HFFc6 (cell line): Measurements from ENCODE around the gene TMEM185A. TPM values are rescaled to one million over a fixed set of nuclear protein-coding genes. Genes with fewer than 3 reads are reported as not detected.
"Not testable (repeated sequence)": the region's sequence is repeated elsewhere in the genome, so short reads cannot be mapped to it uniquely, and the experiment has no call there.

Source experiments
- DNase-seq: peaks from one replicate; pipeline ENCODE4 v3.0.0-alpha.2; 2018
- H3K27ac Mint-ChIP-seq: 2 replicates; pipeline ENCODE4 v1.8.0; 2020; ENCODE audit warnings: mild to moderate bottlenecking, mixed read lengths
- H3K27me3 Mint-ChIP-seq: 2 replicates; pipeline ENCODE4 v1.8.0; 2021; ENCODE audit warnings: mild to moderate bottlenecking, moderate library complexity, mixed read lengths; ENCODE audit not compliant: insufficient read depth
- H3K36me3 Mint-ChIP-seq: 2 replicates; pipeline ENCODE4 v1.8.0; 2021; ENCODE audit warnings: low read depth, mixed read lengths
- H3K4me1 Mint-ChIP-seq: 2 replicates; pipeline ENCODE4 v1.8.0; 2020; ENCODE audit warnings: low read depth, mixed read lengths
- H3K4me3 Mint-ChIP-seq: 2 replicates; pipeline ENCODE4 v1.8.0; 2020; ENCODE audit warnings: mild to moderate bottlenecking, moderate library complexity, mixed read lengths
- H3K9me3 Mint-ChIP-seq: 2 replicates; pipeline ENCODE4 v1.8.0; 2020; ENCODE audit warnings: mild to moderate bottlenecking, mixed read lengths
- CTCF ChIP-seq: fragments of 200-600 bp; sonication (generic); IDR thresholded peaks from 2 replicates; pipeline ENCODE4 v1.5.0; 2021; ENCODE audit warnings: antibody characterized with exemption, mild to moderate bottlenecking
- long read RNA-seq: library from polyadenylated mRNA; unstranded; transcript quantifications from one replicate; pipeline ENCODE4 v2.0.0, GENCODE V29; 2019
- total RNA-seq, 6 experiments: library from RNA; stranded (reverse); fragmentation: NEBNext Ultra II Directional; extraction: Animal tissue kit (Norgen Biotek cat#: 25700); gene quantifications; 2 replicates in 1 of 6; 3 replicates in 5 of 6; pipeline ENCODE4 v1.2.3, GENCODE V29; 2021

The TMEM185A gene
- total RNA-seq = 10 to 100 TPM; 14.7 to 19.8 (median 16.4) TPM
- long read RNA-seq, transcript TMEM185A-204 (4 exons, 903 nt) = major isoform, 5 of 13 reads
- long read RNA-seq, partial matches to known transcripts = 1 of 13 reads
- long read RNA-seq, other reads (novel, unspliced or antisense) = 3 of 13 reads

- no peak for TF ChIP-seq CTCF
- peaks cover 11% of the 10 kb centered on the region for H3K27me3 Mint-ChIP-seq
- peaks cover 23% of the 10 kb centered on the region for H3K4me1 Mint-ChIP-seq
- H3K9me3 Mint-ChIP-seq = no peaks in the 10 kb centered on the region
- peak; percentile 28 for DNase-seq
- H3K36me3 Mint-ChIP-seq = no peaks in the 10 kb centered on the region
- peak within 1 kb of the TSS; percentile 96 for H3K4me3 Mint-ChIP-seq
- peak within 1 kb of the TSS; percentile 81 for H3K27ac Mint-ChIP-seq
These were observed at the start of gene TMEM185A for GRCh38 chrX:149631234-149632165. Gene TMEM185A (minus strand): TSS chrX:149631792. CDS start chrX:149631580, 212 bp downstream.

GRCh38 chrX:149681182-149681581 lies 49.6 kb upstream of the TMEM185A start:
- no peak overlapping the region for H3K27ac Mint-ChIP-seq
- H3K27me3 Mint-ChIP-seq = no peaks in the 10 kb centered on the region
- H3K36me3 Mint-ChIP-seq = no peaks in the 10 kb centered on the region
- H3K9me3 Mint-ChIP-seq = no peaks in the 10 kb centered on the region
- no peak for TF ChIP-seq CTCF
- H3K4me3 Mint-ChIP-seq = no peak overlapping the region
- no peaks in the 10 kb centered on the region for H3K4me1 Mint-ChIP-seq
- DNase-seq = no peak

GRCh38 chrX:149679164-149679678 lies 47.6 kb upstream of the TMEM185A start:
- not testable (repeated sequence) for H3K36me3 Mint-ChIP-seq, H3K27me3 Mint-ChIP-seq, H3K27ac Mint-ChIP-seq, H3K9me3 Mint-ChIP-seq, H3K4me1 Mint-ChIP-seq, H3K4me3 Mint-ChIP-seq, DNase-seq

GRCh38 chrX:149675554-149675953 lies 44.0 kb upstream of the TMEM185A start:
- not testable (repeated sequence) for H3K36me3 Mint-ChIP-seq

DNA sequence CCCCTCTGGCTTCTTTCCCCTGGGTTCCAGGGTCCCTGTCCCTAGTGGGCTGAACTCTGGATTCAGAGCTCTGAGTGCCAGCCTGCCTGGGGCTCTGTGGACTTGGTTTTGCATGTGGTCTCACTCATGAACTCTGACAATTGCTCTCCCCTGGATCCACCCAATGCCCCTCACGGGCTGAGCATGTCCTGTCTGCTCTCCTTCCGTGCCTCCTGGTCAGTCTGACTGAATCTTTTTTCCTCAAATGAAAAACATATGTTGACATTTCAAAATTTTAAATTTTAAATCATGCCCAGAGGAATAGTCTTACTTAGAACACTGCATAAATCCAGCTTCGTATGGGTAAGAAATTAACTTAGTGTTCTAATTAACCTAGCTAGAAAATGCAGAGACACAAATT lies 43.5 kb upstream of the TMEM185A start:
- H3K4me3 Mint-ChIP-seq, DNase-seq, H3K27ac Mint-ChIP-seq: not testable (repeated sequence)

More at GRCh38 chrX:149675554-149675953, 44.0 kb upstream of the TMEM185A start:
- H3K4me1 Mint-ChIP-seq, DNase-seq, H3K4me3 Mint-ChIP-seq, H3K27ac Mint-ChIP-seq, H3K27me3 Mint-ChIP-seq, H3K9me3 Mint-ChIP-seq: not testable (repeated sequence)

GRCh38 chrX:149660613-149661012 lies 29.0 kb upstream of the TMEM185A start:
- not testable (repeated sequence) for H3K27me3 Mint-ChIP-seq, H3K36me3 Mint-ChIP-seq, H3K4me1 Mint-ChIP-seq, H3K9me3 Mint-ChIP-seq, DNase-seq, H3K4me3 Mint-ChIP-seq, H3K27ac Mint-ChIP-seq

More for the DNA sequence above, 43.5 kb upstream of the TMEM185A start:
- H3K27me3 Mint-ChIP-seq, H3K36me3 Mint-ChIP-seq, H3K9me3 Mint-ChIP-seq, H3K4me1 Mint-ChIP-seq: not testable (repeated sequence)

- H3K4me1 Mint-ChIP-seq, DNase-seq, H3K4me3 Mint-ChIP-seq: not testable (repeated sequence)
These were observed 24.8 kb upstream of the TMEM185A start for GRCh38 chrX:149656260-149656884.

More at GRCh38 chrX:149656260-149656884, 24.8 kb upstream of the TMEM185A start:
- not testable (repeated sequence) for H3K27me3 Mint-ChIP-seq, H3K36me3 Mint-ChIP-seq, H3K27ac Mint-ChIP-seq, H3K9me3 Mint-ChIP-seq
